Esophagus muscularis mucosa (tissue), 4 donors: ENCODE measurements around the gene PTBP2. TPM values are rescaled to one million over a fixed set of nuclear protein-coding genes. Genes with fewer than 3 reads are reported as not detected.

Source experiments
- DNase-seq: peaks from one replicate; pipeline ENCODE4 v3.0.0-alpha.2; 2017; ENCODE audit errors: extremely low spot score
- H3K27ac ChIP-seq, 4 donors: fragments of 200-600 bp; sonication (generic); replicated peaks in 1 of 4; 1 replicate in 3 of 4; 2 replicates in 1 of 4; pipeline ENCODE4 v1.5.1; 2016 to 2019; ENCODE audit warnings: mild to moderate bottlenecking in 1 of 4
- H3K27me3 ChIP-seq, 4 donors: fragments of 200-600 bp; sonication (generic); one replicate each; pipeline versions ENCODE4 v1.5.1 to v1.6.0; 2016 to 2019
- H3K36me3 ChIP-seq, 4 donors: fragments of 200-600 bp; sonication (generic); one replicate each; pipeline ENCODE4 v1.5.1; 2016 to 2019
- H3K4me1 ChIP-seq, 4 donors: fragments of 200-600 bp; sonication (generic); one replicate each; pipeline ENCODE4 v1.5.1; 2016 to 2019
- H3K4me3 ChIP-seq, 4 donors: fragments of 200-600 bp; sonication (generic); 1 replicate in 2 of 4; 2 replicates in 2 of 4; pipeline ENCODE4 v1.5.1; 2016 to 2019; ENCODE audit warnings: mild to moderate bottlenecking in 4 of 4, moderate library complexity in 1 of 4
- H3K9me3 ChIP-seq, 4 donors: fragments of 200-600 bp; sonication (generic); 1 replicate in 3 of 4; 2 replicates in 1 of 4; pipeline ENCODE4 v1.5.1; 2016 to 2019
- EP300 ChIP-seq: sonication (generic); formaldehyde crosslinking; IDR thresholded peaks from one replicate; pipeline ENCODE4 v1.6.1; 2017; ENCODE audit warnings: antibody characterized with exemption
- POLR2A ChIP-seq: fragments of 450-650 bp; IDR thresholded peaks from one replicate; pipeline ENCODE4 v1.6.1; 2017; ENCODE audit warnings: antibody characterized with exemption, moderate library complexity, mild to moderate bottlenecking, low read depth
- POLR2AphosphoS5 ChIP-seq, 2 donors: sonication (generic); formaldehyde crosslinking; IDR thresholded peaks; one replicate each; pipeline ENCODE4 v1.6.1; 2017; ENCODE audit warnings: antibody characterized with exemption in 2 of 2
- WGBS: methylation state at CpG from one replicate; pipeline ENCODE4 v1.1.5; 2018; 5-methylcytosine and 5-hydroxymethylcytosine counted together
- intact Hi-C: fragments of 100-400 bp; cut with DNase I; formaldehyde crosslinking; loops from one replicate; pipeline ENCODE4 v1.15.1; 2023
- total RNA-seq, 4 donors: library from RNA; depleted of rRNA; stranded (reverse); fragments of >200 nt; gene quantifications; one replicate each; pipeline versions ENCODE4 v1.1.0 to v1.2.1, GENCODE V29; 2016
- TF ChIP-seq, protein P1 (sequence below), 3 experiments: fragments of 200-600 bp in 2 of 3; fragments of 450-650 bp in 1 of 3; sonication (generic) in 2 of 3; IDR thresholded peaks; one replicate each; pipeline ENCODE4 v1.5.1; 2017 to 2019; ENCODE audit warnings: antibody characterized with exemption in 3 of 3, mild to moderate bottlenecking in 2 of 3, moderate library complexity in 1 of 3

The PTBP2 gene
- total RNA-seq, 4 donors from 2014 or later, result 66.9 to 111 (median 82.8) TPM

DNA sequence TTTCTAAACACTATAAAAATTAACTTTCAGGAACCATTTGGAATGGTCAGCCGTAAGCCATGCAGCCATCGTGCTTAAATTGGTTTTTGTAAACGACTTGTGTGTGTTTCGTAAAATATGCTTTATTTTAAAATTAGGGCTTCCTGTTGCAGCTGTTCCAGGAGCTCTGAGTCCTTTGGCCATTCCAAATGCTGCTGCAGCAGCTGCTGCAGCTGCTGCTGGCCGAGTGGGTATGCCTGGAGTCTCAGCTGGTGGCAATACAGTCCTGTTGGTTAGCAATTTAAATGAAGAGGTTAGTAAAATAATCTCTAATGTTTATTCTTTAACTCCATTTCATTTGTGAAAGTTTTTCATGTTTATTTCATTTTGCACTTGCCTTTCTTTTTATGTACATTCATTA, 83.1 kb downstream of the PTBP2 start:
- no peaks in the 10 kb centered on the region for H3K27me3 ChIP-seq
- H3K27ac ChIP-seq, result no peak overlapping the region
- peaks cover 0 to 37% (median 8%) of the 10 kb centered on the region in 4 donors for H3K36me3 ChIP-seq
- no peak overlapping the region for H3K4me3 ChIP-seq
- WGBS, result 67% methylated on average over 5 of the region's 5 CpGs
- H3K9me3 ChIP-seq, result no peaks in the 10 kb centered on the region
- H3K4me1 ChIP-seq, result peaks cover 0 to 10% (median 7%) of the 10 kb centered on the region in 4 donors
- intact Hi-C loops, result no loop called here
- no peak for DNase-seq
- no peak for TF ChIP-seq POLR2AphosphoS5 (IDR thresholded peaks at IDR 0.05)
- no peak for TF ChIP-seq EP300
- TF ChIP-seq, protein P1, sequence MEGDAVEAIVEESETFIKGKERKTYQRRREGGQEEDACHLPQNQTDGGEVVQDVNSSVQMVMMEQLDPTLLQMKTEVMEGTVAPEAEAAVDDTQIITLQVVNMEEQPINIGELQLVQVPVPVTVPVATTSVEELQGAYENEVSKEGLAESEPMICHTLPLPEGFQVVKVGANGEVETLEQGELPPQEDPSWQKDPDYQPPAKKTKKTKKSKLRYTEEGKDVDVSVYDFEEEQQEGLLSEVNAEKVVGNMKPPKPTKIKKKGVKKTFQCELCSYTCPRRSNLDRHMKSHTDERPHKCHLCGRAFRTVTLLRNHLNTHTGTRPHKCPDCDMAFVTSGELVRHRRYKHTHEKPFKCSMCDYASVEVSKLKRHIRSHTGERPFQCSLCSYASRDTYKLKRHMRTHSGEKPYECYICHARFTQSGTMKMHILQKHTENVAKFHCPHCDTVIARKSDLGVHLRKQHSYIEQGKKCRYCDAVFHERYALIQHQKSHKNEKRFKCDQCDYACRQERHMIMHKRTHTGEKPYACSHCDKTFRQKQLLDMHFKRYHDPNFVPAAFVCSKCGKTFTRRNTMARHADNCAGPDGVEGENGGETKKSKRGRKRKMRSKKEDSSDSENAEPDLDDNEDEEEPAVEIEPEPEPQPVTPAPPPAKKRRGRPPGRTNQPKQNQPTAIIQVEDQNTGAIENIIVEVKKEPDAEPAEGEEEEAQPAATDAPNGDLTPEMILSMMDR (IDR thresholded peaks at IDR 0.05), result no peak
- no peak for TF ChIP-seq POLR2A

DNA sequence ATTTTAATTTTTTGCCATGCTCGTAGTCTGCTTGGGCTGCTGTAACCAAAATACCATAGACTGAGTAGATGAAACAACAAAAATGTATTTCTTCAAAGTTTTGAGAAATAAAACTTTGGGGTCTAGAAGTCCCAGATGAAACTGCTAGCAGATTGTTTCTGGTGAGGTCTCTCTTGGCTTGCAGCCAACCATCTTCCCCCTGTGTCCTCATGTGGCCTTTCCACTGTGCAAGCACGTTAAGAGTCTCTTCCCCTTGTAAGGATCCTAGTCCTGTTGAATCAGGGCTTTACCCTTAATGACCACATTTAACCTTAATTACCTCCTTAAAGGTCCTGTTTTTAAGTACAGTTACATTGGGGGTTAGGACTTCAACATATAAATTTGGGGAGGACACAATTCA, 86.6 kb downstream of the PTBP2 start:
- Histone ChIP-seq H3K27me3 (no peaks in the 10 kb centered on the region), H3K27ac (no peak overlapping the region), H3K9me3 (no peaks in the 10 kb centered on the region), H3K4me1 (peaks cover 0 to 10% (median 7%) of the 10 kb centered on the region in 4 donors), H3K36me3 (peaks cover 3 to 49% (median 15%) of the 10 kb centered on the region in 4 donors), H3K4me3 (no peak overlapping the region)
- no peak for TF ChIP-seq POLR2A
- intact Hi-C loops, result no loop called here
- DNase-seq, result no peak
- WGBS, result 48% methylated on average over 2 of the region's 2 CpGs

DNA sequence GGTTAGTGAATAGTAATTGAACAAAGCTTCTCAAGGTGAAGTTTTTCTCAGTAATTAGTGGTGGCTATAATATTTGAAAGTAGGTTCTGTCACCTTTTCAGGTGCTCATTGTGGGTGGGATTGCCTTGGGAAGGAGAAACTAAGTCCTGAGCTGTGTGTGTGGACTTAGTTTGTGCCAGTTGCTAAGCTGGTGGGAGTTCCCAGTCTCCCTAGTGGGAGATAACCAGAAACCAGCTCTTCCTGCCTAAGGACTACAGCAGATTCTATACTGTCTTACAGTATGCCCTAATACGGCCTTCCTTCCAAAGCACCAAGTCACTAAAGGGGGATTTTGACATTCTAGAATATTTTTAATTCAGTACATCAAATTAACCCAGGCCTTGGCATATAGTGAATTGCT, 94.3 kb downstream of the PTBP2 start:
- Histone ChIP-seq H3K36me3 (peaks cover 5 to 29% (median 13%) of the 10 kb centered on the region in 4 donors), H3K27me3 (no peaks in the 10 kb centered on the region), H3K27ac (no peak overlapping the region), H3K4me1 (peaks cover 0 to 22% (median 19%) of the 10 kb centered on the region in 4 donors), H3K4me3 (no peak overlapping the region), H3K9me3 (no peaks in the 10 kb centered on the region)
- no peak for DNase-seq
- intact Hi-C loops, result no loop called here
- TF ChIP-seq POLR2AphosphoS5 (IDR thresholded peaks at IDR 0.05), result no peak
- no peak for TF ChIP-seq POLR2A
- TF ChIP-seq, protein P1 (IDR thresholded peaks at IDR 0.05), result no peak
- TF ChIP-seq EP300, result no peak
- 96% methylated on average over 1 of the region's 1 CpG for WGBS

DNA sequence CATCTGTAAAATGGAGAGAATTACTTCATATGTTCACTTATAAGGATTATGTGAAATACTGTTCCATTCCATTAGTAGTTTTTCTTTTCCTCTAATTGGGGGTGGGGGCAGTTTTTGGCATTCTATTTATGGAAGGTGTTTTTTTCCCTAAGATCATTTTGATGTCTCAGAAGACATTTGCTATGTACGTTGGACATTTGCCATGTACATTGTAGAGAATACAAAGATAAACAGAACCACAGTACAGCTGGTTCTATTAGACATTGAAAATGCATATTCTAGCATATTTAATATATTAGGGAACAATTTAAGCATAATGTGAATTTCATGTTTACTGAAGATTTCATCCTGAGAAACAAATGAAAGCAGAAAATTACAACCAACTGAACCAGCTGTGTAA, 98.5 kb downstream of the PTBP2 start:
- intact Hi-C loops, result no loop called here
- Histone ChIP-seq H3K4me3 (no peak overlapping the region), H3K27ac (no peak overlapping the region), H3K9me3 (no peaks in the 10 kb centered on the region), H3K36me3 (no peaks in the 10 kb centered on the region), H3K27me3 (no peaks in the 10 kb centered on the region), H3K4me1 (peaks cover 0 to 22% (median 19%) of the 10 kb centered on the region in 4 donors)
- DNase-seq, result no peak
- TF ChIP-seq, protein P1 (IDR thresholded peaks at IDR 0.05), result no peak
- TF ChIP-seq POLR2A (no peak), POLR2AphosphoS5 (IDR thresholded peaks at IDR 0.05) (no peak), EP300 (no peak)
- 44% methylated on average over 1 of the region's 1 CpG for WGBS

DNA sequence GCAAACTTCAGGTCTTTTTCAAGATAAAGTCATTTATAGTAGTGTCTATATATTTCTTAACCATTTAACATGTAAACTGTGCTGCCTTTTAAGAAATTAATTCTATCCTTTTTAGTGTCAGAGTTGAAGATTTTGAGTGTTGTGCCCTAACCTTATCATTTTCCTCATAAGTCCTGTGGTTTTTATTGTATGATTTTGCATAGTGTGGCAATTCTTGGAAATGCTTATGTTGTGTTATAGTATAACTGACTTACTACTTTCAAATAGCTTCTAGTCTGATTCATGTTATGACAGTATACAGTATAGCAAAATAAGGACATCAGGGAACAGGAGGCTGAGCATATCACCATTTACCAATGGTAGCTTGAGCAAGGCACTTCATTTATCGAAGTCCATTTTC, 99.1 kb downstream of the PTBP2 start:
- no peaks in the 10 kb centered on the region for H3K27me3 ChIP-seq
- 91% methylated on average over 1 of the region's 1 CpG for WGBS
- peaks cover 0 to 22% (median 19%) of the 10 kb centered on the region in 4 donors for H3K4me1 ChIP-seq
- no peak overlapping the region for H3K4me3 ChIP-seq
- TF ChIP-seq, protein P1 (IDR thresholded peaks at IDR 0.05), result no peak
- TF ChIP-seq EP300, result no peak
- no peak for TF ChIP-seq POLR2AphosphoS5 (IDR thresholded peaks at IDR 0.05)
- TF ChIP-seq POLR2A, result no peak
- DNase-seq, result no peak
- H3K9me3 ChIP-seq, result no peaks in the 10 kb centered on the region
- H3K27ac ChIP-seq, result no peak overlapping the region
- intact Hi-C loops, result no loop called here
- H3K36me3 ChIP-seq, result no peaks in the 10 kb centered on the region
